Caki2 (cell line): ENCODE measurements around the gene MRPL52. TPM values are rescaled to one million over a fixed set of nuclear protein-coding genes. Genes with fewer than 3 reads are reported as not detected.
A peak's percentile ranks its signal among the peaks of the same experiment; 100 is the strongest.
"Not testable (repeated sequence)": the region's sequence is repeated elsewhere in the genome, so short reads cannot be mapped to it uniquely, and the experiment has no call there.

Source experiments
- DNase-seq: peaks from one replicate; pipeline ENCODE4 v3.0.0-alpha.2; 2015; ENCODE audit warnings: low read depth
- in situ Hi-C: cut with HindIII; loops from 2 replicates; pipeline ENCODE4 v1.10.0; 2016; ENCODE audit warnings: low sequenced_read_pairs, low pct_unique_long_range_greater_than_20kb, mixed read lengths
- total RNA-seq: library from RNA; depleted of rRNA; stranded (reverse); fragments of >200 nt; shearing (Covaris generic); gene quantifications from 2 replicates; pipeline ENCODE4 v1.2.3, GENCODE V29; 2014; ENCODE audit warnings: low replicate concordance

The MRPL52 gene
- total RNA-seq, 1 experiment from 2014 or later: 81.2 TPM

GRCh38 chr14:22848351-22849164 lies 18.9 kb downstream of the MRPL52 start:
- in situ Hi-C loops: no loop called here

GRCh38 chr14:22849212-22849819 lies 19.6 kb downstream of the MRPL52 start:
- in situ Hi-C loops: no loop called here
- DNase-seq: no peak

More at GRCh38 chr14:22848351-22849164, 18.9 kb downstream of the MRPL52 start:
- no peak for DNase-seq

- no peak for DNase-seq
- in situ Hi-C loops: no loop called here
Observed at GRCh38 chr14:22850944-22851764, 21.5 kb downstream of the MRPL52 start.

GRCh38 chr14:22852178-22852577 lies 22.5 kb downstream of the MRPL52 start:
- in situ Hi-C loops: not testable (repeated sequence)

GRCh38 chr14:22852599-22852939 lies 22.9 kb downstream of the MRPL52 start:
- no peak for DNase-seq
- in situ Hi-C loops: no loop called here

More at GRCh38 chr14:22852178-22852577, 22.5 kb downstream of the MRPL52 start:
- DNase-seq: not testable (repeated sequence)

- in situ Hi-C loops: no loop called here
- DNase-seq: peak; percentile 69
Observed at GRCh38 chr14:22852940-22853767, 23.5 kb downstream of the MRPL52 start.

- DNase-seq, in situ Hi-C loops: not testable (repeated sequence)
Observed at GRCh38 chr14:22854296-22854695, 24.6 kb downstream of the MRPL52 start.

- peak; percentile 15 for DNase-seq
- in situ Hi-C loops: no loop called here
Observed at GRCh38 chr14:22854963-22855724, 25.5 kb downstream of the MRPL52 start.

GRCh38 chr14:22856428-22856827 lies 26.7 kb downstream of the MRPL52 start:
- in situ Hi-C loops: no loop called here

GRCh38 chr14:22860377-22860776 lies 30.7 kb downstream of the MRPL52 start:
- in situ Hi-C loops, DNase-seq: not testable (repeated sequence)

More at GRCh38 chr14:22856428-22856827, 26.7 kb downstream of the MRPL52 start:
- no peak for DNase-seq

GRCh38 chr14:22861651-22862050 lies 32.0 kb downstream of the MRPL52 start:
- DNase-seq: no peak
- in situ Hi-C loops: no loop called here

- DNase-seq: no peak
- in situ Hi-C loops: no loop called here
Observed at GRCh38 chr14:22864979-22865378, 35.3 kb downstream of the MRPL52 start.

GRCh38 chr14:22865424-22866405 lies 36.0 kb downstream of the MRPL52 start:
- no peak for DNase-seq
- in situ Hi-C loops: no loop called here

GRCh38 chr14:22866874-22867273 lies 37.2 kb downstream of the MRPL52 start:
- DNase-seq: no peak
- in situ Hi-C loops: no loop called here

GRCh38 chr14:22870811-22871223 lies 41.1 kb downstream of the MRPL52 start:
- DNase-seq: no peak
- in situ Hi-C loops: no loop called here
